ENCODE results near the gene PML.

DNA sequence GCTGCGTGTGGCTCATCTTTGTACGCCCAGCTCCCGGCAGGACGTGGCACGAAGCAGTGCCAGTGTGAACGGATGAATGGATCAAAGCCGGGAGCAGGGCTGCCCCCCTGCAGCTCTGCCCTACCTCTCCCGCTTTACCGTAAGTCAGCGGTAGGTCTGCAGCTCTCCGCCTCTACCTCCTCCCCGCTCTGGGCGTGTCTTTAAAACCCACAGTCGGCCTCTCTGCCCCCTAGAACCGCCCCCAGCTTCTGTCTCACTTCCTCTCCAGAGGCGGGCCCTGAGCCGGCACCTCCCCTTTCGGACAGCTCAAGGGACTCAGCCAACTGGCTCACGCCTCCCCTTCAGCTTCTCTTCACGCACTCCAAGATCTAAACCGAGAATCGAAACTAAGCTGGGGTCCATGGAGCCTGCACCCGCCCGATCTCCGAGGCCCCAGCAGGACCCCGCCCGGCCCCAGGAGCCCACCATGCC is at the start of gene PML:
- TF ChIP-seq CTCF (conservative IDR thresholded peaks at IDR 0.05; ENCODE audit: low read length) (no peak), EZH2phosphoT487 (IDR thresholded peaks at IDR 0.05; ENCODE audit: borderline replicate concordance) (no peak)

All from Loucy (cell line).